Effector CD4-positive, alpha-beta T cell (primary cell): Measurements from ENCODE around the gene RNF7.
"Not testable (repeated sequence)": the region's sequence is repeated elsewhere in the genome, so short reads cannot be mapped to it uniquely, and the experiment has no call there.

Experiments used
- DNase-seq: peaks from one replicate; pipeline ENCODE4 v3.0.0-alpha.2; 2020

Gene RNF7

DNA sequence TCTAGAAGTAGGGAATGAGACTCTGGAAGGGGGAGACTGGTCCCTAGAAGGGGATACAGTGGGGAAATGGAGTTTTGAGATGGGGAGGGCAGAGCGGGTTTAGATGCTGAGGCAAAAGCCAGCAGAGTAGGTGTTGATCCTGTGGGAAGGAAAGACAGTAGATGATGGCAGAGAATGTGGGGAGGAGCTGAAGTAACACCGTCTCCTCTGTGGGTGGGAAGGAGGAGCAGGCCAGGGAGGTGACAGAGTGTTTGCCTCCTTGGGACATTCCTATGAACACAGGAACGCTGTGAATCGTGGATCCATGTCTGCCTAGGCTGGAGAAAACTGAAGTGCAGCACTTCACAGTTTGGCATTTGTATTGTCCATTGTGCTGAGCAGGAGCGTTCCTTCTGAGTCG, 45.5 kb downstream of the RNF7 start:
- no peak for DNase-seq

DNA sequence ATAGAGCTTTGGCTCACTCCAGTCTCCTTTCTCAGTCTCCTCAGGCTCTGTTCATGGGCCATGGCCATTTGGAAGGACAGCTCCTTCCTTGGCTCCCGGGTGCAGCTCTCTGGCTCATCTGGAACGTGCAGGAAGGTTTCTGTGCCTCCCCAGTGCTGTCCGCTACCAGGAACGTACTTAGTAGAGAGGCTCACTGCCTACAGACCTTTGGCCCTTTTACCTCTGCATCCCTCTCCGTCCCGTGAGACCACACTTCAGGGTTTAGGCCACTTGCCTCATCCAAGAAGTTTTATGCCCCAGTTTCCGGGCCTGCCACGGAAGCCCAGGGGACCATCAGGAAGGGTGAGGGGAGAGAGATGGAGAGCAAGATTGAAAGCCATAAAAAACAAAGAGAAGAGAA, 46.0 kb downstream of the RNF7 start:
- DNase-seq, result no peak

DNA sequence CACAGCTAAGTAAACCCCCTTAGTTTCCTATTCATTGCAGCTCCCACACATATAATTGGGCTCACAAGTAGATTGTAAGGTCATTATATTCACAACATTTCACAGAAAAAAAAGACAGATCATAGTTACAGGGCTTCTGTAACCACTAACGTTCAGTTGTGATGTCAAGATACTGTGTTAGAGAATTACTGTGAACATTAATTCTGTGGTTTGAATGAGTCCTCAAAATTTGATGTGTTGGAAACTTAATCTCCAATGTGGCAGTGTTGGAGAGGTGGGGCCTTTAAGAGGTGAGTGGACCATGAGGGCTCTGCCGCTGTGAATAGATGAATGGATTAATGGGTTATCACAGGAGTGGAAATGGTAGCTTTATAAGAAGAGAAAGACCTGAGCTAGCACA, 46.4 kb downstream of the RNF7 start:
- no peak for DNase-seq

DNA sequence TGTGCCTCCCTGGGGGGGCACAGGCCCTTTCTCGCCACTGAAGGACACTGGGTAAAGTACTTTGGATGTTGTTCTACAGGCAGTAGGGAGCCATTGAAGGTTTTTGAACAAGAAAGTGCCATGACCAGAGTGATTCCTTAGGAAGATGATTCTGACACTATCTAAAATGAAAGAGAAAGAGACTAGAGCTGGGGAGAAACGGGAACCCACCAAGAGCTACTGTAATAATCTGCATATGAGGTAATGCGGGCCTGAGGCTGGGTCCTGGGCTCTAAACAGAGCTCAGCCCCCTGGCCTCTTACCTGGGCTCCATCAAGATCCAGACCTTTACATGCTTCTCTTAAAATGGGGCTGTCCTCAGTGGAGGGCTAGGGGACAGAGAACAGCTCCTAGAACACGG, 50.1 kb downstream of the RNF7 start:
- DNase-seq, result no peak

DNA sequence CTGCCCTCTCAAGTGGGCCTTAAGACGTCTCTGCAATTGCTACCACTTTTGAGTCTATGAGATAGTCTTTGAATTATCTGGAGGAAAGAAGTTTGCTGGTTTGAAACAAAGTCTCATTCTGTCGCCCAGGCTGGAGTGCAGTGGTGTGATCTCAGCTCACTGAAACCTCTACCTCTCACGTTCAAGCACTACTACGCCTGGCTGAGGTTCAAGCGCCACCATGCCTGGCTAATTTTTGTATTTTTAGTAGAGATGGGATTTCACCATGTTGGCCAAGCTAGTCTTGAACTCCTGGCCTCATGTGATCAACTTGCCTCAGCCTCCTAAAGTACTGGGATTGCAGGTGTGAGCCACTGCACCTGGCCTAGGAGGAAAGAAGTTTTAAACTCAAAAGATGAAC, 50.7 kb downstream of the RNF7 start:
- DNase-seq, result not testable (repeated sequence)

DNA sequence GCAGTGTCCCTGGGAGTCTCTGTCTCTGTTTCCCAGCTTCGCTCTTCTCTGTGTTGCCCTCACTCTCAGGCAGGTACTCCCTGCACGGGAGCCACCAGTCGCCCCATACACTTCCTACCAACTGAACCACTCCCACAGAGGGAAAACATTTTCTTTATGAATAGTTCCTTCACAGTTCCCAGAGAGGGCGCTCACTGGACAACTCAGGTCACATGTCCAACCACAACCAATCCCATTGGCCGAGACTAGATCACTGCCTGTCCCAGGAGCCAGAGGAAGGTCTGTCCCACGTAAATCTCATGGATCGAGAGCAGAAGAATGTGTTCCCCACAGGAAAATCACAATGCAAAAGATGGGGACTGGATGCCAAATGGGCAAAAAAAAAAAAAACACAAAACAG, 51.2 kb downstream of the RNF7 start:
- no peak for DNase-seq

DNA sequence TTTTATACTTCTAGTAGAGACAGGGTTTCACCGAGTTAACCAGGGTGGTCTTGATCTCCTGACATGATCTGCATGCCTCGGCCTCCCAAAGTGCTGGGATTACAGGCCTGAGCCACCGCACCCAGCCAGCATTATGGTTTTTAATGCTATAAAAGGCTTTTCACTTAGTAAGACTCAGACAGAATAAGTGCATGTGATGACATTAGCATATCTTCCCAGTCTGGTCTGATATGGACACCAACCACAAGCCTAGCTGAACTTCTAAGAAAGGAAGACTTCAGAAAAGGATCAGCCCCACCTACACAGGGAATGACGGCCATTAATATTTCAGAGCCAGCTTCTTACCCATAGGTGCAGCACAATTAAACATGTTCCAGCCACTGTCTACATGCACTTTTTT, 52.1 kb downstream of the RNF7 start:
- DNase-seq, result no peak

DNA sequence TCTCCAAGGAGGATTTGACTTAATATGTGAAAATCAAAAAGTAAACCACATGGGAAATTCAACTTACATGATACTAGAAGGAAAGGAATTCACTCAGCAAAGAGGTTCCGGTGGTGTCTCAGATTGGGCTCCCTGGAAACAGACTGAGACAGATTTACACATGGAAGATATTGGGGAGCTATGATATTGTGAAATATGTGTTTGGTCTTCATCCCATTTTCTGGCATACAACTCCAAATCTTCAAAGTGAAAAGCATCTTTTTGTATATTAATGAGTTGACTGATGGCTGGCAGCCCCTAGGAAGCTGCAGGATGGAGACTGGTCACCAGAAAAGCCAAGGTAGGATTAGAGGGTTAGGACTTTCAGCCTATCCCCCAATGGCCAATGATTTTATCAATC, 54.4 kb downstream of the RNF7 start:
- no peak for DNase-seq

DNA sequence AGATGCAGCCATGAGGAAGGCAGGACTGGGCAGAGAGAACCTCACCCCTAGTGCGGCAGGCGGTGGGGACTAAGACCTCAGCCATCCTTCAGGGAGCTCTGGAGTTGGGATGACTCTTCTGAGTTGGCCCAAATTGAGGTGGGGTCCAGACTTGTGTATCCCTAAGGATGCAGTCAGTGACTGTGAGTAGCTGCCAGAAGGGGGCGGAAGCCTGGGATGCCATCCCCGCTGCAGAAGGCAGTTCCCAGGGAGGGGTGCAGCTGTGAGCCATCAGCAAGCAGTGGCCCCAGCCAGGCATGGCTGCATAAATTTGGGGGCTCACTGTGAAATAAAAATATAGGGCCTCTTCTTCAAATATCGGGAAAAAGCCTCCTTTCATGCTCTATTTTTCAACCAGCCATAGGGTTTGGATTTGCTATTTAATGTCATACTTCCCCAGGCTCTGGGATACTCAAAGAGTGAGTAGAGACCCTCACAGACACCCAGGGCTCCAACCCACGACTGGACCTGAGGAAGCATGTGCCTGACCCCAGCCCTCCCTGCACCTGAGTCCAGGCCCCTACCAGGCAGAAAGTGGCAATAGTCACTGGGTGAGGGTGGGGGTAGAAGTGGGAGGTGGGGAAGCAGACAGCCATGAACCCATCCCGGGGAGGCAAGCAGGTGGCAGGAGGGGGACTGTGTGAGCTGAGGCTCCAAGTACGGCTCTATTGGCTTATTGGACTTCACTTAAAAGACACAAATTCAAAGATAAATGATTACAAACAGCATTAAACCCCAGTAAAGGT, 55.6 kb downstream of the RNF7 start:
- no peak for DNase-seq

DNA sequence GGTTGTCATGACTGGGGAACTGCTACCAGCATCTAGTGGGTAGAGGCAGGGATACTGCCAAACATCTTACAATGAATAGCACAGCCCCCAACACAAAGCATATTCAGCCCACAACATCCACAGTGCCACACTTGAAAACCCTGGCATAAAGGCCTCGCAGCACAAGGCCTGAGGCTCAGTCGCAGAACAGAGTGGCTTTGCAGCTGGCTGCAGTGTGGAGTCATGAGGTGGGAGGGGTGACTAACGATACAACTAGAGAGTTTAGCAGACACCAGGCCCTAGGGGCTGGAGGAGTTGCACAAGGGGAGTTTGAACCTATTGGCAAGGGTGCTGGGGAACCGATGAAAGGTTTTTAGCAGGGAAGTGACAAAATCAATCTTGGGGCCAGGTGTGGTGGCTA, 57.2 kb downstream of the RNF7 start:
- DNase-seq, result no peak

DNA sequence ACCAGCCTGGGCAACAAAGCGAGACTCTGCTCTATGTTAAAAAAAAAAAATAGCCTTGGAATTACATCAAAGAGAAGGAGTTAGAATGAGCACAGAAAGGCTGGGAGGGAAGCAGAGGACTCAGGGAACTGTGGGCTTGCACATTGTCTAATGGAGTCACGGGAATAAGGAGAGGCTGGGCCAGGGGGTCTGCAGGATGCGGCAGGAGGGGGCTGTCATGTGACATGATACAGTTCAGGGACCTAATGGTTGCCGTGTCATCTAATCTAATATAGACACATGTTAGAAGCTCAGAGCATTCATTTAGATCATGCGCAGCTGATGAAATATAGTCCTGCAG, 57.6 kb downstream of the RNF7 start:
- no peak for DNase-seq

DNA sequence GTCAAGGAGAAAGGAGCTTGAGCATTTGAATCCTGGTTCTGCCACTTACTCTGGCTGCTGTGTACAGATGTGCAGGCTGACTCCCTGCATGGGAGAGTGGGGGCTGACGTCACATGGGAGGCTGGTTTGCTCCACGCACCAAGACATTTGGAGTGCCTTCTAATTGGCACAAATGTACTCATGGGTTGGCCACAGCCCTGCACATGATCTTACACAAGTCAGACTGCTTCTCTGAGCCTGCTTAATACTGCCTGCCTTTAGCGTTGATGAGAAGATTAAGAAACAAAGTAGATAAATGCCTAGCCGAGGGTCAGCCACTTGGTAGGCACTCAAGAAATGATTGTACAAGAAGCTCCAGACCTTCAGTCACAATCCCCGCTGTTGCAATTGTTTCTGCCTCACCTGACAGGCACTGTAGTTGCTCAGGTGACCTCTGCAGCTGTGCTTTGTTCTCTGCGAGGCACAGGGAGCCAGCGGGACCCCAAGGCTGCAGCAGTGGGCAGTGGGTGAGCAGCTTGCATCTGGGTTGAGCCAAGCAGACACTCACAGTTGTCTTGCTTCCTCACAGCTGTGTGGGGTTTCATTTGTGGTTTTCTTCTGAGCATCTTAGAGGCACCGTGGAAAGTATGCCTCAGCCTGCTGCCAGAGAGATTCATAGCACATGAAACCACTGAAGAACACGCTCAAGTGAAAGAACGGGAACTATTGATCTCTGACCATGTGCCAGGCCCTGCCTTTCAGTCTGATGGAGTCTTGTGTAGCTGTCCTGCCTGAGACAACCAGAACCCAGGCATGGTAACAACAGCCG, 58.2 kb downstream of the RNF7 start:
- peak; percentile 41 for DNase-seq
